Measurements from ENCODE around the gene ALCAM.

- TF ChIP-seq CTCF (conservative IDR thresholded peaks at IDR 0.05 in 1 of 2, IDR thresholded peaks at IDR 0.05 in 1 of 2; ENCODE audit: extremely low read depth in 1 of 2, insufficient read depth in 1 of 2, low read depth in 1 of 2, low read length in 2 of 2) (no peak), EZH2 (IDR thresholded peaks at IDR 0.05; ENCODE audit: borderline replicate concordance, low read length) (no peak)
Measured at GRCh38 chr3:105359098-105359762, 7.5 kb upstream of the ALCAM start.
